ENCODE data around the gene PCOLCE2.

The PCOLCE2 gene

DNA sequence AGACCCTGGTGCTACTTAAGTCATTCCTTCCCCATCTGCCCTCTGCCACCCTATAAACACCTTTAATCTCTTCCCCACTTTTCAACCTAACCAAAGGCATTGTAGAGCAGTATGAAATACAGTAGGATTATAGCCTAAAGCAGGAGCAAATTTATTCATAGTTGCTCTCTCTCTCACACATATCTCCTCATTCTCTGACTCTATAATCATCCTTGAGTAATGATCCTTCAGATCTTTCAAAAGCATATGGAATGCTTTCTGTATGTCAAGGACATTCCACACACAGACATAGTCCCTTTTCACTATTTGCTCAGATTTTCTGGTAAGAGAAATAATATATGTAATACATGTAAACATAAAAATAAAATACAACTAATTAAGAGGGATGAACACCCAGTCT lies 111.0 kb downstream of the PCOLCE2 start:
- H3K4me3 ChIP-seq (ENCODE audit: low read length): no peak overlapping the region
- no peak for TF ChIP-seq CTCF (IDR thresholded peaks at IDR 0.05; ENCODE audit: insufficient read depth, low read depth, low read length, missing control alignments)
- no peak for DNase-seq (ENCODE audit: low read depth)

DNA sequence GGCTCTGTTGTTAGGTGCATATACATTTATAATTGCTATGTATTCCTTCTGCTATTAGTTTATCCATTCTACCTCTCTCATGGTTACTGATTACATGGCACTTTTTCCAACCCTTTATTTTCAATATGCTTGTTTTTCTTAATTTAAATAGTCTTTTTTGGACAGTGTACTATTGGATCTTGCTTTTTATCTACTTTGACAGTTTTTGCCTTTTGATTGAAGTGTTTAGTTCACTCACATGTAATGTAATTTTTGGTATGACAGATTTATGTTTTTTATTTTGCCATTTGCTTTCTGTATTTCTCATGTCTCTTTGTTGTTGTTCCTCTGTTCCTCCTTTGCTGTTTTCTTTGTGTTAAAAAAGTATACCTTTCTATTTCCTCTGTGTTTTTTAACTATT lies 120.5 kb downstream of the PCOLCE2 start:
- H3K4me3 ChIP-seq (ENCODE audit: low read length): no peak overlapping the region
- DNase-seq (ENCODE audit: low read depth): no peak
- TF ChIP-seq CTCF (IDR thresholded peaks at IDR 0.05; ENCODE audit: insufficient read depth, low read depth, low read length, missing control alignments): no peak
